Stimulated activated CD8-positive, alpha-beta memory T cell treated with anti-CD3 and anti-CD28 coated beads, Interleukin-15, amount 100 ng/mL, for 4 hours (primary cell): ENCODE measurements around the gene KMT5B.

ENCODE experiments used
- DNase-seq, 2 donors: peaks; one replicate each; pipeline ENCODE4 v3.0.0-alpha.2; 2020; ENCODE audit warnings: low read depth in 2 of 2

The KMT5B gene

DNA sequence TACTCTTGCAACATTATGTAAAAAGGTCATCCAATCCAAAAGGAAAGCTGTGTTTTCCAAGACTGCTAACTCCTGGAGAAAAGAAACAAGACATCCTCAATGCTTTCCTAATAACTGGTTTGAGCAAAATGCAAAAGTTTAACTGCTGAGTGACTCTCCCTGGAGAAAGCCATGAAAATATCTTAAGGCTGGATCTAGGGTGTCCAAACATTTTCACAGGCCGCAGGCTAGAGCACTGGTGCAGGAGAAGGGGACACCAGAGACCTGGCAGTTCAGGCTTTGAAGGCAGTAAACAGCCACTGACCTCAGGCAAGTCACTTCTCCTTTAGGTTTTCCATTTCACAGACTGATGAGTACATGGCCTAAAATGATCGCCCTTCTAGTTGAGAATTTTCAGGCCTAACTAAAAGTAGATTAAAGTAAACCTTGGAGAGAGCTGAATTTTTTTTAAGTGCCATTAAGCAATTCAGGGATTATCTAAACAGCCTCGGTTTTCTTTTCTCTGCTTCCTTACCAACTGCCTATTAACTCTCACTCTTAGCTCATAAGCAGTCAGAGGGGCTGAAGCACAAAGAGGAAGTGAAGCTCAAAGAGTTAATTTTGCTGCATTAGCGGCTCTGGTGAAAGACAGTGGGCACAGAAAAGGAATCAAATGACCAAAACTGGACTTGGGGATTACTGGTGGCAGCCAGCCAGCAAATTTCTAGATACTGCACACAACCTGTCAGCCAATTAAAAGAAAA, 94.2 kb downstream of the KMT5B start:
- DNase-seq: no peak

GRCh38 chr11:68117853-68118470, 95.1 kb downstream of the KMT5B start:
- no peak for DNase-seq

- DNase-seq: no peak
Observed at GRCh38 chr11:68116974-68117373, 96.1 kb downstream of the KMT5B start.

DNA sequence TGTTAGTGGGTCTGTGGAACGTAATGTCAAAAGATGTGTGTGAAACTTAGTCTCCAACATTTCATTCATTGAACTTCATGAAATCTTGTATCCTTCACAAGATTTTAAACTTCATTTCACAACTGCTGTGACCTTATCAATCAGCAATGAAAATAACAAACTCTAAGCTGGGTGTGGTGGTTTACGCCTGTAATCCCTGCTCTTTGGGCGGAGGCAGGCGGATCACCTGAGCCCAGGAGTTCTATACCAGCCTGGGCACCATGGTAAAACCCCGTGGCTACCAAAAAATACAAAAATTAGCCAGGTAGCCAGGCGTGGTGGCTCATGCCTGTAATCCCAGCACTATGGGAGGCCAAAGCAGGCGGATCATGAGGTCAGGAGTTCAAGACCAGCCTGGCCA, 97.0 kb downstream of the KMT5B start:
- DNase-seq: no peak

DNA sequence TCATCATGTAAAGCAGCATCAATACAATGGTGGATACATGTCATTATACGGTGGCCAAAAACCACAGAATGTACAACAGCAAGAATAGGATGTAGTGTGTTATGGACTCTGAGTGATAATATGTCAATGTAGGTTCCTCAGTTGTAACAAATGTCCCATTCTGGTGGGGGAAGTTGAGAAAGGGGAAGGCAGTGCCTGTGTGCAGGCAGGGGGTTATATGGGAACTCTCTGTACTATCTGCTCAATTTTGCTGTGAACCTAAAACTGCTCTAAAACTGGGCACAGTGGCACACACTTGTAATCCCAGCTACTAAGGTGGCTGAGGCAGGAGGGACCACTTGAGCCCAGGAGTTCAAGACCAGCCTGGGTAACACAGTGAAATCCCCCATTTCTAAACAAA, 97.8 kb downstream of the KMT5B start:
- no peak for DNase-seq

DNA sequence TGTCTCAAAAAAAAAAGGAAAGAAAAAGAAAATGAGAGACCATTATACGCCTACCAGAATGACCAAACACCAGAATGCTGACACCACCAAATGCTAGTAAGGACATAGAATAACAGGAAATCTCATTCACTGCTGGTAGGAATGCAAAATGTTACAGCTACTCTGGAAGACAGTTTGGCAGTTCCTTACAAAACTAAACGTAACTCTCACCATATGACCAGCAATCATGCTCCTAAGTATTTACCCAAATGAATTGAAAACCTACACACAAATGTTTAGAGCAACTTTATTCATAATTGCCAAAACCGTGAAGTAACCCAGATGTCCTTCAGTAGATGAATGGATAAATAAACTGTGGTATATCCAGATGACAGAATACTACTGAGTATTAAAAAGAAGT, 99.1 kb downstream of the KMT5B start:
- no peak for DNase-seq

- no peak for DNase-seq
Observed at GRCh38 chr11:68107689-68108088, 105.4 kb downstream of the KMT5B start.

DNA sequence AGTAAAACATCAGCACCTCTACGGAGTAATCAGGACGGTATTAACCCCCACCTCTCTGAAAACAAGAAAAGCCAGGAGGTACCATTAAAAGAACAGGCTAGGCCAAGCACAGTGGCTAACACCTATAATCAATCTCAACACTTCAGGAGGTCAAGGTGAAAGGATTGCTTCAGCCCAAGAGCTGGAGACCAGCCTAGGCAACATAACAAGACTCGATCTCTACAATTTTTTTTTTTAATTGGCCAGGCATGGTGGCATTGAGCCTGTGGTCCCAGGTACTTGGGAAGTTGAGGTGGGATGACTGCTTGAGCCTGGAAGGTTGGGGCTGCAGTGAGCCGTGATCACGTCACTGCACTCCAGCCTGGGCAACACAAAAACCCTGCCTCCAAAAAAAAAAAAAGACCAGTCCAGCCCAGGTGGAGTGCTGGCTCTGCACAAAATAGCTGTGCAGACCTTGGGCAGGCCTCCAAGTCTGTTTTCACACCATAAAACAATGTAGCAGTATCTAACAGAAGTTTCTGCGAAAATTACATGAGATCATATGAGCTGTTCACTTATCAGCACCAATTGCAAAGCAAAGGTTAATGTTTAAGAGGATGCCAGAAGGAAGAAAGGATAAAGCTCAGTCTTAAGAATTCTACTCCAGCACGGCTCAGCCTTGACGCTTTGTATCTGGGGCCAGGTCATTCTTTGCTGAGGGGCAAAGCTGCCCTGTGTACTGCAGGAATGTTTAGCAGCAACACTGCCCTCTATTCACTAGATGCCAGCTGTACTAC, 106.7 kb downstream of the KMT5B start:
- no peak for DNase-seq
